ENCODE data around the gene COX20. TPM values are rescaled to one million over a fixed set of nuclear protein-coding genes. Genes with fewer than 3 reads are reported as not detected.
A peak's percentile ranks its signal among the peaks of the same experiment; 100 is the strongest.

COX20 gene
- total and polyA plus RNA-seq, 2 of the 13 experiments (the other 11 are each of a cell fraction or from before 2014, with no cell fraction given): 34.4 to 95.8 TPM

DNA sequence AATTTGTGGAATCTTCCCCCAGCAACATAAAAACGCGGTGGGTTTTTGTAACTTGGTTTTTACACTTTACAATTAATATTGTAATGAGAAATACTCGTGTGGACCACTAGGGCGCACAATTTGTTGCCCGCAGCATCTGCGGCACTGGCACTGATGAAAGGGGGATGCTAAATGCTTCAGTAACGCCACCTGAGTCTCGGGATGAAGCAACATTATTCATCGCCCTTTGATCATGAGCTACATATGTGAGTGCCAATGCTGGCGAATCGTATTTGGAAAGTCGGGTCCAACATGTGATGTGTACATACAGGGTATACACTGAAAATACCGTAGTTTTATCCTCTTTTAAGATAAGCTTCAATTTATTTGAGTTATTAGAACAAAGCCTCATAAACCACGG, 34.2 kb upstream of the COX20 start (continued):
- TF ChIP-seq, protein P1, sequence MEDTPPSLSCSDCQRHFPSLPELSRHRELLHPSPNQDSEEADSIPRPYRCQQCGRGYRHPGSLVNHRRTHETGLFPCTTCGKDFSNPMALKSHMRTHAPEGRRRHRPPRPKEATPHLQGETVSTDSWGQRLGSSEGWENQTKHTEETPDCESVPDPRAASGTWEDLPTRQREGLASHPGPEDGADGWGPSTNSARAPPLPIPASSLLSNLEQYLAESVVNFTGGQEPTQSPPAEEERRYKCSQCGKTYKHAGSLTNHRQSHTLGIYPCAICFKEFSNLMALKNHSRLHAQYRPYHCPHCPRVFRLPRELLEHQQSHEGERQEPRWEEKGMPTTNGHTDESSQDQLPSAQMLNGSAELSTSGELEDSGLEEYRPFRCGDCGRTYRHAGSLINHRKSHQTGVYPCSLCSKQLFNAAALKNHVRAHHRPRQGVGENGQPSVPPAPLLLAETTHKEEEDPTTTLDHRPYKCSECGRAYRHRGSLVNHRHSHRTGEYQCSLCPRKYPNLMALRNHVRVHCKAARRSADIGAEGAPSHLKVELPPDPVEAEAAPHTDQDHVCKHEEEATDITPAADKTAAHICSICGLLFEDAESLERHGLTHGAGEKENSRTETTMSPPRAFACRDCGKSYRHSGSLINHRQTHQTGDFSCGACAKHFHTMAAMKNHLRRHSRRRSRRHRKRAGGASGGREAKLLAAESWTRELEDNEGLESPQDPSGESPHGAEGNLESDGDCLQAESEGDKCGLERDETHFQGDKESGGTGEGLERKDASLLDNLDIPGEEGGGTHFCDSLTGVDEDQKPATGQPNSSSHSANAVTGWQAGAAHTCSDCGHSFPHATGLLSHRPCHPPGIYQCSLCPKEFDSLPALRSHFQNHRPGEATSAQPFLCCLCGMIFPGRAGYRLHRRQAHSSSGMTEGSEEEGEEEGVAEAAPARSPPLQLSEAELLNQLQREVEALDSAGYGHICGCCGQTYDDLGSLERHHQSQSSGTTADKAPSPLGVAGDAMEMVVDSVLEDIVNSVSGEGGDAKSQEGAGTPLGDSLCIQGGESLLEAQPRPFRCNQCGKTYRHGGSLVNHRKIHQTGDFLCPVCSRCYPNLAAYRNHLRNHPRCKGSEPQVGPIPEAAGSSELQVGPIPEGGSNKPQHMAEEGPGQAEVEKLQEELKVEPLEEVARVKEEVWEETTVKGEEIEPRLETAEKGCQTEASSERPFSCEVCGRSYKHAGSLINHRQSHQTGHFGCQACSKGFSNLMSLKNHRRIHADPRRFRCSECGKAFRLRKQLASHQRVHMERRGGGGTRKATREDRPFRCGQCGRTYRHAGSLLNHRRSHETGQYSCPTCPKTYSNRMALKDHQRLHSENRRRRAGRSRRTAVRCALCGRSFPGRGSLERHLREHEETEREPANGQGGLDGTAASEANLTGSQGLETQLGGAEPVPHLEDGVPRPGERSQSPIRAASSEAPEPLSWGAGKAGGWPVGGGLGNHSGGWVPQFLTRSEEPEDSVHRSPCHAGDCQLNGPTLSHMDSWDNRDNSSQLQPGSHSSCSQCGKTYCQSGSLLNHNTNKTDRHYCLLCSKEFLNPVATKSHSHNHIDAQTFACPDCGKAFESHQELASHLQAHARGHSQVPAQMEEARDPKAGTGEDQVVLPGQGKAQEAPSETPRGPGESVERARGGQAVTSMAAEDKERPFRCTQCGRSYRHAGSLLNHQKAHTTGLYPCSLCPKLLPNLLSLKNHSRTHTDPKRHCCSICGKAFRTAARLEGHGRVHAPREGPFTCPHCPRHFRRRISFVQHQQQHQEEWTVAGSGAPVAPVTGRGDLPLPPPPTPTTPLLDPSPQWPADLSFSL (CRISPR knock-in tag; IDR thresholded peaks at IDR 0.05): no peak
- TF ChIP-seq KAT2B (IDR thresholded peaks at IDR 0.05; ENCODE audit: borderline replicate concordance, low read depth, low read length) (no peak), ZNF329 (CRISPR knock-in tag; IDR thresholded peaks at IDR 0.05; ENCODE audit: low read depth) (no peak), RCOR2 (CRISPR knock-in tag; IDR thresholded peaks at IDR 0.05) (peak; percentile 39; the same call in 1 of the 2 replicates), FOXA3 (CRISPR knock-in tag; IDR thresholded peaks at IDR 0.05) (peak; percentile 25; the same call in 1 of the 2 replicates), SIX1 (CRISPR knock-in tag; IDR thresholded peaks at IDR 0.05; ENCODE audit: borderline replicate concordance) (no peak)
- TF ChIP-seq, protein P2, sequence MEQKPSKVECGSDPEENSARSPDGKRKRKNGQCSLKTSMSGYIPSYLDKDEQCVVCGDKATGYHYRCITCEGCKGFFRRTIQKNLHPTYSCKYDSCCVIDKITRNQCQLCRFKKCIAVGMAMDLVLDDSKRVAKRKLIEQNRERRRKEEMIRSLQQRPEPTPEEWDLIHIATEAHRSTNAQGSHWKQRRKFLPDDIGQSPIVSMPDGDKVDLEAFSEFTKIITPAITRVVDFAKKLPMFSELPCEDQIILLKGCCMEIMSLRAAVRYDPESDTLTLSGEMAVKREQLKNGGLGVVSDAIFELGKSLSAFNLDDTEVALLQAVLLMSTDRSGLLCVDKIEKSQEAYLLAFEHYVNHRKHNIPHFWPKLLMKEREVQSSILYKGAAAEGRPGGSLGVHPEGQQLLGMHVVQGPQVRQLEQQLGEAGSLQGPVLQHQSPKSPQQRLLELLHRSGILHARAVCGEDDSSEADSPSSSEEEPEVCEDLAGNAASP (CRISPR knock-in tag; IDR thresholded peaks at IDR 0.05; ENCODE audit: borderline replicate concordance): no peak
- TF ChIP-seq, protein P3, sequence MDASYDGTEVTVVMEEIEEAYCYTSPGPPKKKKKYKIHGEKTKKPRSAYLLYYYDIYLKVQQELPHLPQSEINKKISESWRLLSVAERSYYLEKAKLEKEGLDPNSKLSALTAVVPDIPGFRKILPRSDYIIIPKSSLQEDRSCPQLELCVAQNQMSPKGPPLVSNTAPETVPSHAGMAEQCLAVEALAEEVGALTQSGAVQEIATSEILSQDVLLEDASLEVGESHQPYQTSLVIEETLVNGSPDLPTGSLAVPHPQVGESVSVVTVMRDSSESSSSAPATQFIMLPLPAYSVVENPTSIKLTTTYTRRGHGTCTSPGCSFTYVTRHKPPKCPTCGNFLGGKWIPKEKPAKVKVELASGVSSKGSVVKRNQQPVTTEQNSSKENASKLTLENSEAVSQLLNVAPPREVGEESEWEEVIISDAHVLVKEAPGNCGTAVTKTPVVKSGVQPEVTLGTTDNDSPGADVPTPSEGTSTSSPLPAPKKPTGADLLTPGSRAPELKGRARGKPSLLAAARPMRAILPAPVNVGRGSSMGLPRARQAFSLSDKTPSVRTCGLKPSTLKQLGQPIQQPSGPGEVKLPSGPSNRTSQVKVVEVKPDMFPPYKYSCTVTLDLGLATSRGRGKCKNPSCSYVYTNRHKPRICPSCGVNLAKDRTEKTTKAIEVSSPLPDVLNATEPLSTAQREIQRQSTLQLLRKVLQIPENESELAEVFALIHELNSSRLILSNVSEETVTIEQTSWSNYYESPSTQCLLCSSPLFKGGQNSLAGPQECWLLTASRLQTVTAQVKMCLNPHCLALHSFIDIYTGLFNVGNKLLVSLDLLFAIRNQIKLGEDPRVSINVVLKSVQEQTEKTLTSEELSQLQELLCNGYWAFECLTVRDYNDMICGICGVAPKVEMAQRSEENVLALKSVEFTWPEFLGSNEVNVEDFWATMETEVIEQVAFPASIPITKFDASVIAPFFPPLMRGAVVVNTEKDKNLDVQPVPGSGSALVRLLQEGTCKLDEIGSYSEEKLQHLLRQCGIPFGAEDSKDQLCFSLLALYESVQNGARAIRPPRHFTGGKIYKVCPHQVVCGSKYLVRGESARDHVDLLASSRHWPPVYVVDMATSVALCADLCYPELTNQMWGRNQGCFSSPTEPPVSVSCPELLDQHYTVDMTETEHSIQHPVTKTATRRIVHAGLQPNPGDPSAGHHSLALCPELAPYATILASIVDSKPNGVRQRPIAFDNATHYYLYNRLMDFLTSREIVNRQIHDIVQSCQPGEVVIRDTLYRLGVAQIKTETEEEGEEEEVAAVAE (CRISPR knock-in tag; IDR thresholded peaks at IDR 0.05; ENCODE audit: borderline replicate concordance): no peak

All from HepG2 (cell line).